Measurements from ENCODE around the gene LNX1.

The LNX1 gene

GRCh38 chr4:53599632-53600031, 8.3 kb upstream of the LNX1 start:
- no peak for DNase-seq (ENCODE audit: low read depth in 2 of 2)

- DNase-seq (ENCODE audit: low read depth in 2 of 2): no peak
These were observed 7.6 kb upstream of the LNX1 start for GRCh38 chr4:53598901-53599300.

GRCh38 chr4:53598483-53598882, 7.2 kb upstream of the LNX1 start:
- no peak for DNase-seq (ENCODE audit: low read depth in 2 of 2)

GRCh38 chr4:53596901-53597300, 5.6 kb upstream of the LNX1 start:
- DNase-seq (ENCODE audit: low read depth in 2 of 2): no peak

- DNase-seq (ENCODE audit: low read depth in 2 of 2): no peak
These were observed 4.5 kb upstream of the LNX1 start for GRCh38 chr4:53595834-53596233.

GRCh38 chr4:53595204-53595603, 3.9 kb upstream of the LNX1 start:
- DNase-seq (ENCODE audit: low read depth in 2 of 2): no peak

- DNase-seq (ENCODE audit: low read depth in 2 of 2): no peak
These were observed 2.5 kb upstream of the LNX1 start for GRCh38 chr4:53593765-53594164.

GRCh38 chr4:53592686-53593501, 1.6 kb upstream of the LNX1 start:
- DNase-seq (ENCODE audit: low read depth in 2 of 2): no peak

GRCh38 chr4:53592122-53592521, 836 bp upstream of the LNX1 start:
- no peak for DNase-seq (ENCODE audit: low read depth in 2 of 2)

- no peak for DNase-seq (ENCODE audit: low read depth in 2 of 2)
These were observed 1.1 kb downstream of the LNX1 start for GRCh38 chr4:53590187-53590586.

GRCh38 chr4:53589511-53589910, 1.8 kb downstream of the LNX1 start:
- no peak for DNase-seq (ENCODE audit: low read depth in 2 of 2)

GRCh38 chr4:53587135-53587534, 4.2 kb downstream of the LNX1 start:
- no peak for DNase-seq (ENCODE audit: low read depth in 2 of 2)

- no peak for DNase-seq (ENCODE audit: low read depth in 2 of 2)
These were observed 5.0 kb downstream of the LNX1 start for GRCh38 chr4:53586121-53586816.

GRCh38 chr4:53584658-53585057, 6.6 kb downstream of the LNX1 start:
- DNase-seq (ENCODE audit: low read depth in 2 of 2): no peak

- no peak for DNase-seq (ENCODE audit: low read depth in 2 of 2)
These were observed 7.8 kb downstream of the LNX1 start for GRCh38 chr4:53583513-53583912.

GRCh38 chr4:53582194-53582593, 9.1 kb downstream of the LNX1 start:
- DNase-seq (ENCODE audit: low read depth in 2 of 2): no peak

GRCh38 chr4:53580274-53580673, 11.0 kb downstream of the LNX1 start:
- no peak for DNase-seq (ENCODE audit: low read depth in 2 of 2)

GRCh38 chr4:53579826-53580225, 11.5 kb downstream of the LNX1 start:
- no peak for DNase-seq (ENCODE audit: low read depth in 2 of 2)

GRCh38 chr4:53576676-53577372, 14.5 kb downstream of the LNX1 start:
- DNase-seq (ENCODE audit: low read depth in 2 of 2): no peak

GRCh38 chr4:53576071-53576617, 15.1 kb downstream of the LNX1 start:
- no peak for DNase-seq (ENCODE audit: low read depth in 2 of 2)

GRCh38 chr4:53575552-53575951, 15.7 kb downstream of the LNX1 start:
- DNase-seq (ENCODE audit: low read depth in 2 of 2): no peak

- DNase-seq (ENCODE audit: low read depth in 2 of 2): no peak
These were observed 16.8 kb downstream of the LNX1 start for GRCh38 chr4:53574528-53574927.
